Spleen (tissue), 7 donors: Measurements from ENCODE around the gene SEMA3E.

Experiments
- POLR2A ChIP-seq, 3 donors: fragments of 450-650 bp; IDR thresholded peaks; one replicate each; pipeline ENCODE4 v1.5.1; 2017; ENCODE audit warnings: antibody characterized with exemption in 3 of 3, mild to moderate bottlenecking in 1 of 3
- TF ChIP-seq, protein P1 (sequence below), 11 experiments: fragments of 200-600 bp in 7 of 11; fragments of 450-650 bp in 4 of 11; sonication (generic) in 4 of 11; IDR thresholded peaks in 8 of 11; conservative IDR thresholded peaks in 3 of 11; 1 replicate in 7 of 11; 2 replicates in 4 of 11; pipeline versions ENCODE4 v1.4.0 to v1.8.0; 2016 to 2021; ENCODE audit warnings: antibody characterized with exemption in 11 of 11, inconsistent platforms in 4 of 11, mild to moderate bottlenecking in 1 of 11
- donor health status: DM: no; HTN: no; CAD: no; lungs with moderate emphysema.
- donor health status: DM: no; HTN: no; CAD: no.
- donor health status: DM: no; HTN: no; CAD: no.

DNA sequence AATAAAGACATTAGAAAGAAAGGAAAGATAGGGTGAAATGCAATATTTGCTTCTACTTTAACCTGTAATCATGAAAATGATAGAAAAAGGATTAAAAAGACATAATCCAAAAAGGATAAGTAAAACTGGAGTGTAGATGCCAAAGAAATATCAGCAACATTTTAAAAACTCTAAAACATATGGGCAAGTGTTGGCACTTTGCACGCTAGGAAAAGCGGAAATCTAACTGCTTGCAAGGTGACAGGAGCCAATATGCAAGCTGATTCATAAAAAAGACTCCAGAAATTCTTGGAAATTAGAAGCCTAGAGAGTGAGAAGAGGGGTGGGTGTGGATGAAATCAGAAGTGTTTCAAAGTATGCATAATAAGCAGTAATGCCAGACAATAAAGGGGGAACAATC is 161.1 kb downstream of the SEMA3E start:
- TF ChIP-seq, protein P1, sequence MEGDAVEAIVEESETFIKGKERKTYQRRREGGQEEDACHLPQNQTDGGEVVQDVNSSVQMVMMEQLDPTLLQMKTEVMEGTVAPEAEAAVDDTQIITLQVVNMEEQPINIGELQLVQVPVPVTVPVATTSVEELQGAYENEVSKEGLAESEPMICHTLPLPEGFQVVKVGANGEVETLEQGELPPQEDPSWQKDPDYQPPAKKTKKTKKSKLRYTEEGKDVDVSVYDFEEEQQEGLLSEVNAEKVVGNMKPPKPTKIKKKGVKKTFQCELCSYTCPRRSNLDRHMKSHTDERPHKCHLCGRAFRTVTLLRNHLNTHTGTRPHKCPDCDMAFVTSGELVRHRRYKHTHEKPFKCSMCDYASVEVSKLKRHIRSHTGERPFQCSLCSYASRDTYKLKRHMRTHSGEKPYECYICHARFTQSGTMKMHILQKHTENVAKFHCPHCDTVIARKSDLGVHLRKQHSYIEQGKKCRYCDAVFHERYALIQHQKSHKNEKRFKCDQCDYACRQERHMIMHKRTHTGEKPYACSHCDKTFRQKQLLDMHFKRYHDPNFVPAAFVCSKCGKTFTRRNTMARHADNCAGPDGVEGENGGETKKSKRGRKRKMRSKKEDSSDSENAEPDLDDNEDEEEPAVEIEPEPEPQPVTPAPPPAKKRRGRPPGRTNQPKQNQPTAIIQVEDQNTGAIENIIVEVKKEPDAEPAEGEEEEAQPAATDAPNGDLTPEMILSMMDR (IDR thresholded peaks at IDR 0.05 in 8 of 11, conservative IDR thresholded peaks at IDR 0.05 in 3 of 11), result no peak
- TF ChIP-seq POLR2A (IDR thresholded peaks at IDR 0.05), result no peak
